ENCODE data around the gene MGA. TPM values are rescaled to one million over a fixed set of nuclear protein-coding genes. Genes with fewer than 3 reads are reported as not detected.

The MGA gene
- total and polyA plus RNA-seq, 2 donors (not counting 1 experiment from before 2014, with no cell fraction given): 6.5 to 33.7 TPM

GRCh38 chr15:41794081-41794480, 133.9 kb downstream of the MGA start:
- no peaks in the 10 kb centered on the region for H3K36me3 ChIP-seq (ENCODE audit: control insufficient read depth, insufficient read depth, low read length)
- no peaks in the 10 kb centered on the region for H3K27me3 ChIP-seq (ENCODE audit: control insufficient read depth, insufficient read depth, low read length)
- DNase-seq (ENCODE audit: low read depth in 2 of 2): no peak
- no peak overlapping the region for H3K9ac ChIP-seq (ENCODE audit: insufficient read depth, low read length)
- H3K4me2 ChIP-seq (ENCODE audit: extremely low read depth, insufficient read depth, low read length): no peak overlapping the region
- H3K4me1 ChIP-seq (ENCODE audit: control insufficient read depth, extremely low read depth, insufficient read depth, low read length): peaks cover 23% of the 10 kb centered on the region
- H2AFZ ChIP-seq (ENCODE audit: low read length): no peak overlapping the region
- H3K4me3 ChIP-seq (replicated peaks in 1 of 4; ENCODE audit: control extremely low read depth in 1 of 4, insufficient read depth in 1 of 4, low read depth in 3 of 4, low read length in 4 of 4): no peak overlapping the region
- H3K9me3 ChIP-seq (ENCODE audit: control insufficient read depth, insufficient read depth, low read depth, low read length): no peaks in the 10 kb centered on the region
- TF ChIP-seq, protein P1, sequence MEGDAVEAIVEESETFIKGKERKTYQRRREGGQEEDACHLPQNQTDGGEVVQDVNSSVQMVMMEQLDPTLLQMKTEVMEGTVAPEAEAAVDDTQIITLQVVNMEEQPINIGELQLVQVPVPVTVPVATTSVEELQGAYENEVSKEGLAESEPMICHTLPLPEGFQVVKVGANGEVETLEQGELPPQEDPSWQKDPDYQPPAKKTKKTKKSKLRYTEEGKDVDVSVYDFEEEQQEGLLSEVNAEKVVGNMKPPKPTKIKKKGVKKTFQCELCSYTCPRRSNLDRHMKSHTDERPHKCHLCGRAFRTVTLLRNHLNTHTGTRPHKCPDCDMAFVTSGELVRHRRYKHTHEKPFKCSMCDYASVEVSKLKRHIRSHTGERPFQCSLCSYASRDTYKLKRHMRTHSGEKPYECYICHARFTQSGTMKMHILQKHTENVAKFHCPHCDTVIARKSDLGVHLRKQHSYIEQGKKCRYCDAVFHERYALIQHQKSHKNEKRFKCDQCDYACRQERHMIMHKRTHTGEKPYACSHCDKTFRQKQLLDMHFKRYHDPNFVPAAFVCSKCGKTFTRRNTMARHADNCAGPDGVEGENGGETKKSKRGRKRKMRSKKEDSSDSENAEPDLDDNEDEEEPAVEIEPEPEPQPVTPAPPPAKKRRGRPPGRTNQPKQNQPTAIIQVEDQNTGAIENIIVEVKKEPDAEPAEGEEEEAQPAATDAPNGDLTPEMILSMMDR (conservative IDR thresholded peaks at IDR 0.05 in 1 of 2, IDR thresholded peaks at IDR 0.05 in 1 of 2; ENCODE audit: low read depth in 1 of 2, low read length in 2 of 2): no peak
- TF ChIP-seq EZH2 (IDR thresholded peaks at IDR 0.05; ENCODE audit: low read length, missing control alignments): no peak
- peaks cover 20% of the 10 kb centered on the region for H3K79me2 ChIP-seq (ENCODE audit: control insufficient read depth, insufficient read depth, low read length)
- H3K27ac ChIP-seq (ENCODE audit: insufficient read depth, low read length): no peak overlapping the region
- H4K20me1 ChIP-seq (ENCODE audit: control insufficient read depth, extremely low read depth, insufficient read depth, low read length): no peaks in the 10 kb centered on the region

DNA sequence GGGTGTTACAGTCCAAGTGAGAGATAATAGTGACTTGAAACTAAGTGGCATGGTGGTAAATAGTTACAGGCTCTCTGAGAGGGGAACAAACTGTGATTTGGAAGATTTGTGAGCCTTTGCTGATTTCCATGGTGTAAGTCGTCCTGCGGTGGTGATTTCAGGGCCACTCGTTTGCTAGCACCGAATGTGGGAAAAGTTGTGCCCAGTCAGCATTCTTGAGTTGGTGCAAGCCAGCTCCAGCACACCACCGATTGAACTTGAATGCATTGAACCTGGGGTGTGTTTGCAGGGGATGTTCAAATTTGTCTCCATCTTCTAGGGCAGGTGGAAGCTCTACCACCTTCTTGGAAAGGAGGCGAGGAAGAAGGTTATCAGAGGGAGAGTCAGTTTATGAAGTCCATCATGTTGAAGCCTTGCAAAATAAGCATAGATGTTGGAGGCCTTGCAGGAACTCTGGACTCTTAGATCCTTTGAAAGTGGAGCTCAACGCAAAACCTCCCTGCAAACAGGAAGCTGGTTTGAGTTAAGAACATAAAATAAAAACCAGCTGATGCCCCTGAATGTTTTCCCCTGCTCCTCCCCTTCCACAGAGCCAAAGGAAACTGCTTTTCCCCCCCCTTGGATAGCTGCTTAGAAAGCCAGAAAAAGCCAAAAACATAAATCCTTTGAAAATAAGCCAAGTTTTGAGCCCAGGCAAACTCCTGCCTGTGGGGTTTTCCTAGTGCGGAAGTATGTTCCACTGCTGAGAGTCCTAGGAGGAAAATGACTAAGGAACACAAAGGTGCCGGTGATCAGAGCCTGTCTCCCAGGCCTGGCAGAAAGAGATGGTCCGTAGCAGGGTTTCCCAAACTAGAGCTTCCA, 136.0 kb downstream of the MGA start:
- no peaks in the 10 kb centered on the region for H3K36me3 ChIP-seq (ENCODE audit: control insufficient read depth, insufficient read depth, low read length)
- peak overlapping the region; percentile 8 for H2AFZ ChIP-seq (ENCODE audit: low read length)
- H4K20me1 ChIP-seq (ENCODE audit: control insufficient read depth, extremely low read depth, insufficient read depth, low read length): no peaks in the 10 kb centered on the region
- peaks cover 11% of the 10 kb centered on the region for H3K4me1 ChIP-seq (ENCODE audit: control insufficient read depth, extremely low read depth, insufficient read depth, low read length)
- H3K4me2 ChIP-seq (ENCODE audit: extremely low read depth, insufficient read depth, low read length): peak overlapping the region; percentile 77
- peak overlapping the region; percentile 52 for H3K27ac ChIP-seq (ENCODE audit: insufficient read depth, low read length)
- no peak overlapping the region for H3K9ac ChIP-seq (ENCODE audit: insufficient read depth, low read length)
- peak overlapping the region in 1 of 4 experiments; percentile 13 for H3K4me3 ChIP-seq (replicated peaks in 1 of 4; ENCODE audit: control extremely low read depth in 1 of 4, insufficient read depth in 1 of 4, low read depth in 3 of 4, low read length in 4 of 4)
- no peaks in the 10 kb centered on the region for H3K9me3 ChIP-seq (ENCODE audit: control insufficient read depth, insufficient read depth, low read depth, low read length)
- H3K79me2 ChIP-seq (ENCODE audit: control insufficient read depth, insufficient read depth, low read length): peaks cover 16% of the 10 kb centered on the region
- no peaks in the 10 kb centered on the region for H3K27me3 ChIP-seq (ENCODE audit: control insufficient read depth, insufficient read depth, low read length)
- peak; percentile 37 to 52 for DNase-seq (ENCODE audit: low read depth in 2 of 2)
- TF ChIP-seq, protein P1 (conservative IDR thresholded peaks at IDR 0.05 in 1 of 2, IDR thresholded peaks at IDR 0.05 in 1 of 2; ENCODE audit: low read depth in 1 of 2, low read length in 2 of 2): no peak
- no peak for TF ChIP-seq EZH2 (IDR thresholded peaks at IDR 0.05; ENCODE audit: low read length, missing control alignments)

DNA sequence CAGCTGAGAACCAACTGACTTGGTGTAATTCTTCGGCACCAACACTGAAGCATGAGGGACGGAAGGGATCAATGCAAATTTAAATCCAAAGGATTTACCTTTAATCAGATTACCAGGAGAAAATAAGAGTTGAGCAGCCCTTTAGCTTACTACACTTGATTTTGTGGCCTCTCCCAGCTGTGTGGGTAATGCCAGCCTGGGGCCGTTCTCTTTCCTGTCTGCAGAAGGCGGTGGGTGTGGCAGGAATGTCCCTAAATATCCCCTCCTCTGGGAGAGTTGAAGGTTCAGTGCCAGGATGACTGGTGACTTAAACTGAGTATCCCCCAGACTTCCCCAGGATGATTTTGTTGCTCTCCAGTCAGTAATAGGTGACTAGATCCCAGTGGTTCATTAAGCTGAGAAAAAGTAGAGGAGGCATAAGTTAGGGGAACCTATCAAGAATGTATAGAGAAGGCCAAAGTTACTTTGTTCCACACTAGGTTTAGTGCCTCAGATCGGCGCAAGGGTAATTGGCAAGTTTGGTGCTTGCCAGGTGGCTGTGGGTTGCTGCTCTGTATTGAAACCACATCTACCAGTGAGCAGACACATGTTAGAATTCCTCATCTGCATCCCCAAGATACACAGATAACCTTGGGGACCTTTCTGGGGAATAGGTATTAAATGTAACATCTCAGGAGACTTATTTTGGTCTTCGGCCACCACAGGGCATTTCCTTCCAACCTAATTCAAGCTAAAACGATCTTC, 137.2 kb downstream of the MGA start:
- TF ChIP-seq, protein P1 (conservative IDR thresholded peaks at IDR 0.05 in 1 of 2, IDR thresholded peaks at IDR 0.05 in 1 of 2; ENCODE audit: low read depth in 1 of 2, low read length in 2 of 2): no peak
- TF ChIP-seq EZH2 (IDR thresholded peaks at IDR 0.05; ENCODE audit: low read length, missing control alignments): no peak
- peak overlapping the region; percentile 77 for H3K4me2 ChIP-seq (ENCODE audit: extremely low read depth, insufficient read depth, low read length)
- H3K9ac ChIP-seq (ENCODE audit: insufficient read depth, low read length): no peak overlapping the region
- H3K27me3 ChIP-seq (ENCODE audit: control insufficient read depth, insufficient read depth, low read length): no peaks in the 10 kb centered on the region
- H3K4me3 ChIP-seq (replicated peaks in 1 of 4; ENCODE audit: control extremely low read depth in 1 of 4, insufficient read depth in 1 of 4, low read depth in 3 of 4, low read length in 4 of 4): no peak overlapping the region
- H4K20me1 ChIP-seq (ENCODE audit: control insufficient read depth, extremely low read depth, insufficient read depth, low read length): no peaks in the 10 kb centered on the region
- H3K79me2 ChIP-seq (ENCODE audit: control insufficient read depth, insufficient read depth, low read length): peaks cover 11% of the 10 kb centered on the region
- no peak overlapping the region for H3K27ac ChIP-seq (ENCODE audit: insufficient read depth, low read length)
- H2AFZ ChIP-seq (ENCODE audit: low read length): no peak overlapping the region
- no peaks in the 10 kb centered on the region for H3K9me3 ChIP-seq (ENCODE audit: control insufficient read depth, insufficient read depth, low read depth, low read length)
- peaks cover 10% of the 10 kb centered on the region for H3K4me1 ChIP-seq (ENCODE audit: control insufficient read depth, extremely low read depth, insufficient read depth, low read length)
- no peaks in the 10 kb centered on the region for H3K36me3 ChIP-seq (ENCODE audit: control insufficient read depth, insufficient read depth, low read length)
- no peak for DNase-seq (ENCODE audit: low read depth in 2 of 2)
